HG03039 (cell line): ENCODE data around the gene MB.
"Not testable (repeated sequence)": the region's sequence is repeated elsewhere in the genome, so short reads cannot be mapped to it uniquely, and the experiment has no call there.

Experiments
- ATAC-seq: cut with Tn5 transposase; IDR thresholded peaks from one replicate; pipeline ENCODE4 v1.9.1; 2021; ENCODE audit warnings: mild to moderate bottlenecking, moderate library complexity; ENCODE audit not compliant: unreplicated experiment

Gene MB

GRCh38 chr22:35638001-35638400 lies 20.9 kb upstream of the MB start:
- no peak for ATAC-seq

GRCh38 chr22:35637254-35637653 lies 20.1 kb upstream of the MB start:
- no peak for ATAC-seq

- no peak for ATAC-seq
Measured at GRCh38 chr22:35634943-35635540, 17.9 kb upstream of the MB start.

GRCh38 chr22:35634015-35634414 lies 16.9 kb upstream of the MB start:
- ATAC-seq, result no peak

DNA sequence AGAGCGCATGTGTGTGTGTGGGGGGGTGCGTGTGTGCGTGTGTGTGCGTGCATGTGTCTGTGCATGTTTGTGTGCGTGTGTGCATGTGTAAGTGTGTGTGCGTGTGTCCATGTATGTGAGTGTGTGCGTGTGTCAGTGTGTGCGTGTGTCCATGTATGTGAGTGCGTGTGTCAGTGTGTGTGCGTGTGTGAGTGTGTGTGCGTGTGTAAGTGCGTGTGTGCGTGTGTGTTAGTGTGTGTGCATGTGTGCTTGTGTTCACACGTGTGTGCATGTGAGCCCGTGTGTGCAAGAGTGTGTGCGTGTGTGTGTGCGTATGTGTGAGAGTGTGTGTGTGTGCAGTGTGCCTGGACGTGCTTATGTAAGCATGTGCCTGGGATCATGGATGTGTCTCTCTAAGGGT lies 16.4 kb upstream of the MB start:
- ATAC-seq, result no peak

- ATAC-seq, result no peak
Measured at GRCh38 chr22:35632935-35633334, 15.8 kb upstream of the MB start.

DNA sequence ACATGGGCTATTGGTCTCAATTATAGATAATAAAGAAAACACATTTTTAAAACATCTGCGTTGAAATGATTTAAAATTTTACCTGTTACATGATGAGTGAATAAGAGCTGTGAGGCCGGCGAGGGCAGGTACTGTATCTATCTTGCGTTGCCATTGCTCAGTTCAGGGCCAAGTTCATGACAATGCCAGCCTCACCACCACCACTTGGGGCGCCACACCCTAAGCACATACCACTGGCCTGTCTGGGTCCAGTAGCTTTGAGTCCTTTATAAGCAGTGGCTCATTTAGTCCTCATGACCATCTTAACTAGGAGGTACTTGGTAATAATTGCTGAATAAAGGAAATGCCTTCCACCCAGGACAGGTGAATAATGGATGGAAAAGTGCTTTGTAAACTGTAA lies 14.5 kb upstream of the MB start:
- no peak for ATAC-seq

DNA sequence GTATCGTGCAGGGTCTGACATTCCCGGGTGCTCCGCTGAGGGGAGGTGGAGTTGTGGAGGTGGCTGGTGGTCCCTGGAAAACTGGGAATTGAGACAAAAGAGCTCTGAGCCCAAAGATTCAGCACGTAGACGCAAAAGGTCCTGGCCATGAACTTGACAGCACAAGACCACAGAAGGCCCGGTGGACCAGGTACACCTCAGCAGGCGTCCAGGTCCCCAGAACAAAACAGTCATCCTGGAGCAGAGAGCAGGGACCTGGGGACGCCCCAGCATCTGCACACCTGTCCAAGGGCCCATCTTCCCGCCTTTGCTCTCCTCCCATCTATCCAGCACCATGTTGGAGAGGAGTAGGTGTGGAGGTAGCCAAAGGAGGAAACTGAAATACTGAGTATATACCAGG lies 13.8 kb upstream of the MB start:
- no peak for ATAC-seq

DNA sequence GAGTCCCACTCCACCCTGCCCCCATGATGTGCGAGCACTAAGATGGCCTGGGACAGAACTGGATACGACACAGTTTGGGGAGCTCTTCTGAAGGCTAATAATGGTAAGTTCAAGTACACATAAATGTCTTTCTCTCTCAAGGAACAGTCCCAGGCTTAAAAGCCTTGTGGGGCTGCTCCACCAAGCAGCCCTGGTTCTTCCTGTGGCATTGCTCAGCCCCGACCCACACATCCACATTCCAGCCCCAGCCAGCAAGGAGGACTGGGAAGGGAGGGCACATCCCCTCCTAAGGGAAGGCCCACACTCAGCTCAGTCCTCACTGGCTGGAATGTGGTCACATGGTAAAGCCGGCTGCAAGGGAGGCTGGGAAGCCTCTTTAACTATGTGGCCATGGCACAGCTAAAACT lies 13.3 kb upstream of the MB start:
- no peak for ATAC-seq

GRCh38 chr22:35629406-35630216 lies 12.5 kb upstream of the MB start:
- no peak for ATAC-seq

DNA sequence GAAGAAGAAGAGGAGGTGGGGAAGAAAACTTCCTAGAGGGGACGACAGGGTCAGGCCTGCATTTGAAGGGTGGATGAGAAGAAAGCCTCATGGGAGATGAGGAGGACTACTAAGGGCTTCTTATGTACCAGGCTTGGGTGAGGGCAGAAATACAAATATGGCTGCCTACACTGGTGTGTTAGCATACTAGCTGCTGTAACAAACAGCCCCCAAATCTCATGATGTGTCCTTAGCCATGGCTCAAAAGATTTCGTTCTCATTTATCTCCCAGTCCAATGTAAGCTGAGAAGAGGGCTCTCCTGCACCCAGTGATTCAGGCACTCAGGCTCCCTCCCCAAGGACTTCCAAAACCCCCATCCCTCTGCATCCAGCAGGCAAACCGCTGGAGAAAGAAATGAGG lies 11.6 kb upstream of the MB start:
- no peak for ATAC-seq

DNA sequence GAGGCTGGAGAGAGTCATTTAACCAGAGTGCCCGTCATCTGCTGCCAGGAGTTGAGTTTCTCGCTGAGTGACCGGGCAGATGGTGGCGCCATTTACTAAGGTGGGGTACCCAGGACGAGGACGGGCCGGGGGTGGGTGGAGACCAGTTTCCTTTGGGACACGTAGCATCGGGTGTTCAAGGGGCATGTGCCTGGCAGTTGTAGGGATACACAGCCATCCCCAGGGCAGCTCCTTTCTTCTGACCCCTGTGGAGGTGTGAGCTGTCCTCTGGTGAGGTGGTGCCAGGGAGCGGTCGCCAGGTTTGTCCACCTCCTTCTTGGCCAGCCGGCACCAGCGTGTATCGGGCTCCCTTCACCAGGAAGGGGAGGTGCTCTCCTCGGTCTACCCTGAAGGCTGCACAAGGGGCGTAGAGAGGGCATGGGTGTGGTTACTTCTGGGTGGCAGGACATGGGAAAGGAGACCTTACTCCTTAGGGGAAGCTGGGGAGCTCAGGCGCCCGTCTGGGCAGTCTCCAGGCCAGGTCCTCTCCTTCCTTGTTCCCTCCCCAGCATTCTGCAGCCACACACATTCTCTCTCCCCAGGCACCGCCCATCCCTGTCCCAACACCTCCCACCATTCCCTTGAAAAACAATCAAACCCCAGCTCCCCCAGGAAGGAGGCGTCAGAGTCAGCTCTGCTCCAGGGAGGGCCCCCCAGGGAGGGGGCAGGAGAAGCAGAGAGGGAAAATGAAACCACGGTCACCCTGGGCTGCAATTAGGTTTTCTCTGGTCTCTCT lies 10.3 kb upstream of the MB start:
- ATAC-seq, result no peak

- no peak for ATAC-seq
Measured at GRCh38 chr22:35625763-35626432, 8.8 kb upstream of the MB start.

DNA sequence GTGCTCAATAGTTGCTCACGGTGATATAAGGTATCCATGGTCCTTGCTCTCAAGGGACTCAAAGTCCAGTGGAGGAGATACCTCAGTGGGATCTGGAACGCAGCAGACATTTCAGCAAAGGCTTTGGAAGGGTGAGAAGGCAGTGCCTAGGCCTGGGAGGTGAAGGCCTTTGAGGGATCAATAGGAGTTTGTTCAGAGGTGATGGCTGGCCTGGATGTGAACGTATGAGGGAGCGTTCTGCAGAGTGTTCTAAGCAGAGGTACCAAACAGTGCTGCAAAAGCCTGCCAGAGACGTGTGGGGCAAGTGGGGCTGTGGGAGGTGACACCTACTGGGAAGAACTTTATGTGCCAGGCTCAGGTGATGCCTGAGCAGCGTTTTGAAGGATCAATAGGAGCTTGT lies 7.4 kb upstream of the MB start:
- no peak for ATAC-seq

- ATAC-seq, result not testable (repeated sequence)
Measured at GRCh38 chr22:35623885-35624284, 6.8 kb upstream of the MB start.

- no peak for ATAC-seq
Measured at GRCh38 chr22:35622191-35622913, 5.2 kb upstream of the MB start.

DNA sequence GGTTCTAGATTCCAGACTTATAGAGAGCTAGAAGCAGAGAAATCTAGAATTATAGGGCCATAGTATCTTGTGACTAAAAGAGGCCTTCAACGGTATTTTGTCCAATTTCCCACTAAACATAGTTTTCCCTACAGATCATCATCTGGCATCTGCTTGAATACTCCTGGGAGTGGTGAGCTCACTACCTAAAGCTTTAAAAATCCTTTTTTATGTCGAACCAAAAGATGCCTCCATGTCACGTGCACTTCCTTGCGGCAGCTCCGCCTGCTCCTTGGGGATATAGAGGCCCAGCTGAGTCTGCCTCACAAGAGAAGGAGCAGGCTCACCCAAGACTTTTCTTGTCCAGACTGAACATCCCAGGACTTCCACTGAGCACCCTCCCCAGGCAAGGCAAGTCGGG lies 4.3 kb upstream of the MB start:
- no peak for ATAC-seq

DNA sequence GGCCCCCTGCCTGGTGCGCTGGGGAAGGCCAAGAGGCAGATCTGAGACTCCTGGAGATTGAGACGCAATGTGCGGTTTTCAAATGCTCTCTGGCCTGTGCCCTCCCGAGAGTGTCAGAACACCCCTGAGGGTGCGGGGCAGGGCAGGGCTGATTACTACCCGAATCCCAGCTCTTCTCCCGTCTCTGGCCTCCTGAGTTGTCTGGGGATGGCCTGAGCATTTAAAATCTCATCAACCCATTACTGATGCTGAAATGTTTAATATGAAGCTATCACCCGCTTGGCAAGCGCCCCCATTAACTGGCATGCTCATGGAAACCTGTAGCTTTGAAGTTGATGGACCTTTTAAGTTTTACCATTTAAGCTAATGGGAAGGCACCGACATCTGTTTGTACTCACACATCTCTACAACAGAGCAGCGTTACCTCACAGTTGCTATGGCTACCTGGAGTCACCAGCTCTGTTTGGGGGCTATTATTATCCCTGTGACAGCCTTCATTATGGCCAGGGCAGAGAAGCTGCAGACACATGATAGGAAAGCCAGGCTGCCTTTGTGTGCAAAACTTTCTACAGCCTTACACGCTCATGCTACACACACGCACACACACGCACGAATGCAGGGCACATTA lies 3.6 kb upstream of the MB start:
- ATAC-seq, result no peak

DNA sequence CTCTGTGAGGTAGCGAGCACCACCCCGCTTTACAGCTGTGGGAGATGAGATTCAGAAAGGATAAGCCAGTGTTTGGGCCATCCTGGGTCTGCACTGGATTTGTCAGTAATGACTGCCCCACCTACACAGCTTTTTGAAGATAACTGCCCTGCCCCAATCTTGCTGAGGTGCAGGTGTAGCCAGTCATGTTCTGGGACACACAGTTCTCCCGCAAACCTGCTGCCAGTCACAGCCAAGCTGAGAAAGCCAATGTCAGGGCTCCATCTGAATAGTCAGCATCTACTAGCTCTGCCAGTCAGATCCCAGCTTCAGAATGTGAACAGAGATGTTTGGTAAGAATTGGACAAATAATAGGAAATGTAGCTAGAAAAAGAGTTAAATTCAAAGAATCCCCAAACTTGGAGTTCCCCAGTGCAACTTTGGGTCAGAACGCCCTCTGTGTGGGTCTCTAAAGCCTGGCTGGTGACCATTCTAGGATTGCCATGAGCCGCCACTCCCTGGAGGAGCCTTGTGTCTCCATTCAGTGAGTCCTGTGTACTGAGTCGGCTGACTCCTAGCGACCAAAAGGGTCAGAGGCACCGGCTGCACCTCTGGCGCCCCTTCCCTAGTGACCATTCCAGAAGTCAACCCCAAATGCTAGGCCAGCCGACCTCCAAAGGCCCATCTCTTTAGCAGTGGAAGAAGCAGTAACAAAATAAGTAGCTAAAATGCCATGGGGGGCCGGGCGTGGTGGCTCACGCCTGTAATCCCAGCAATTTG lies 2.4 kb upstream of the MB start:
- no peak for ATAC-seq
